Measurements from ENCODE around the gene PC.

GRCh38 chr11:66933531-66933930 is 24.7 kb downstream of the PC start:
- TF ChIP-seq CTCF (optimal IDR thresholded peaks at IDR 0.05 in 1 of 3, IDR thresholded peaks at IDR 0.05 in 1 of 3, conservative IDR thresholded peaks at IDR 0.05 in 1 of 3; ENCODE audit: extremely low read depth in 1 of 3, insufficient read depth in 2 of 3, low read length in 3 of 3) (no peak), EZH2 (IDR thresholded peaks at IDR 0.05; ENCODE audit: low read length) (no peak)
